ENCODE results near the gene UQCRC2. TPM values are rescaled to one million over a fixed set of nuclear protein-coding genes. Genes with fewer than 3 reads are reported as not detected.
"Not testable (repeated sequence)": the region's sequence is repeated elsewhere in the genome, so short reads cannot be mapped to it uniquely, and the experiment has no call there.

Gene UQCRC2
- total RNA-seq, 1 donor from 2014 or later: 231 TPM

- no peak for DNase-seq
These were observed 30.9 kb downstream of the UQCRC2 start for GRCh38 chr16:21984062-21984461.

- DNase-seq: no peak
These were observed 32.4 kb downstream of the UQCRC2 start for GRCh38 chr16:21985524-21985923.

GRCh38 chr16:21986692-21987246 lies 33.6 kb downstream of the UQCRC2 start:
- no peak for DNase-seq

GRCh38 chr16:21987498-21987897 lies 34.3 kb downstream of the UQCRC2 start:
- DNase-seq: no peak

GRCh38 chr16:21989133-21989532 lies 36.0 kb downstream of the UQCRC2 start:
- no peak for DNase-seq

GRCh38 chr16:21989751-21990150 lies 36.6 kb downstream of the UQCRC2 start:
- DNase-seq: no peak

- DNase-seq: no peak
These were observed 37.3 kb downstream of the UQCRC2 start for GRCh38 chr16:21990381-21990944.

GRCh38 chr16:21991621-21992020 lies 38.5 kb downstream of the UQCRC2 start:
- no peak for DNase-seq

GRCh38 chr16:21994856-21995465 lies 41.8 kb downstream of the UQCRC2 start:
- DNase-seq: no peak

GRCh38 chr16:21996923-21997696 lies 43.9 kb downstream of the UQCRC2 start:
- DNase-seq: peak; percentile 20

GRCh38 chr16:21997697-21998480 lies 44.7 kb downstream of the UQCRC2 start:
- DNase-seq: peak; percentile 62

- DNase-seq: no peak
These were observed 48.4 kb downstream of the UQCRC2 start for GRCh38 chr16:22001591-22001990.

GRCh38 chr16:22002047-22002446 lies 48.9 kb downstream of the UQCRC2 start:
- not testable (repeated sequence) for DNase-seq

- no peak for DNase-seq
These were observed 50.0 kb downstream of the UQCRC2 start for GRCh38 chr16:22003195-22003594.

GRCh38 chr16:22004341-22004740 lies 51.2 kb downstream of the UQCRC2 start:
- DNase-seq: no peak

- no peak for DNase-seq
These were observed 52.6 kb downstream of the UQCRC2 start for GRCh38 chr16:22005746-22006145.

GRCh38 chr16:22006636-22007035 lies 53.5 kb downstream of the UQCRC2 start:
- no peak for DNase-seq

- DNase-seq: no peak
These were observed 54.0 kb downstream of the UQCRC2 start for GRCh38 chr16:22007159-22007508.

- peak; percentile 71 for DNase-seq
These were observed 54.5 kb downstream of the UQCRC2 start, which contains the start of gene MOSMO for GRCh38 chr16:22007509-22008214. Gene MOSMO (plus strand): TSS chr16:22008111. CDS start chr16:22008302, 191 bp downstream.

GRCh38 chr16:22008215-22009059 lies 55.3 kb downstream of the UQCRC2 start:
- peak; percentile 30 for DNase-seq

GRCh38 chr16:22010902-22011301 lies 57.7 kb downstream of the UQCRC2 start:
- no peak for DNase-seq

Data from dermis blood vessel endothelial cell (primary cell).